ENCODE data around the gene MMP17. TPM values are rescaled to one million over a fixed set of nuclear protein-coding genes. Genes with fewer than 3 reads are reported as not detected.
A peak's percentile ranks its signal among the peaks of the same experiment; 100 is the strongest.

MMP17 gene
- polyA plus RNA-seq, 1 donor from 2014 or later: 79.0 TPM

- H3F3A ChIP-seq (ENCODE audit: insufficient read depth, low read length, poor library complexity, severe bottlenecking): peaks cover 3% of the 10 kb centered on the region
- H3K4me2 ChIP-seq (ENCODE audit: low read length): no peak overlapping the region
- peaks cover 17% of the 10 kb centered on the region for H3K79me2 ChIP-seq (replicated peaks; ENCODE audit: insufficient read depth, low read length)
- no peaks in the 10 kb centered on the region for H3K9me3 ChIP-seq (ENCODE audit: low read length)
- peak overlapping the region; percentile 82 for H3K4me3 ChIP-seq (ENCODE audit: low read length)
- no peaks in the 10 kb centered on the region for H4K20me1 ChIP-seq (ENCODE audit: insufficient read depth)
- H3K9ac ChIP-seq (ENCODE audit: low read length): peak overlapping the region; percentile 75
- TF ChIP-seq TAF1 (IDR thresholded peaks at IDR 0.05; ENCODE audit: low read depth) (no peak), EP300 (conservative IDR thresholded peaks at IDR 0.05; ENCODE audit: poor library complexity, severe bottlenecking) (no peak), EZH2 (IDR thresholded peaks at IDR 0.05; ENCODE audit: borderline replicate concordance, insufficient read depth, low read length, poor library complexity, severe bottlenecking) (no peak), SMC3 (conservative IDR thresholded peaks at IDR 0.05; ENCODE audit: poor library complexity) (no peak)
- H2AFZ ChIP-seq (ENCODE audit: low read depth, low read length): peak overlapping the region; percentile 51
- no peaks in the 10 kb centered on the region for H3K36me3 ChIP-seq (ENCODE audit: insufficient read depth, low read length)
- peak overlapping the region; percentile 61 for H3K27ac ChIP-seq (ENCODE audit: low read length)
- H3K9me2 ChIP-seq (ENCODE audit: insufficient read depth, low read length): no peaks in the 10 kb centered on the region
- no peaks in the 10 kb centered on the region for H3K27me3 ChIP-seq (ENCODE audit: insufficient read depth, low read depth, low read length)
Measured at GRCh38 chr12:131830914-131831571, 2.9 kb downstream of the MMP17 start.

- TF ChIP-seq CTCF (IDR thresholded peaks at IDR 0.05; ENCODE audit: poor library complexity, severe bottlenecking) (no peak), TAF1 (IDR thresholded peaks at IDR 0.05; ENCODE audit: low read depth) (no peak), SMC3 (conservative IDR thresholded peaks at IDR 0.05; ENCODE audit: poor library complexity) (no peak), EZH2 (IDR thresholded peaks at IDR 0.05; ENCODE audit: borderline replicate concordance, insufficient read depth, low read length, poor library complexity, severe bottlenecking) (no peak), REST (IDR thresholded peaks at IDR 0.05; ENCODE audit: borderline replicate concordance) (no peak)
- Histone ChIP-seq H3F3A (ENCODE audit: insufficient read depth, low read length, poor library complexity, severe bottlenecking) (peaks cover 3% of the 10 kb centered on the region), H3K9me2 (ENCODE audit: insufficient read depth, low read length) (no peaks in the 10 kb centered on the region), H3K9ac (ENCODE audit: low read length) (peak overlapping the region; percentile 75), H3K9me3 (ENCODE audit: low read length) (no peaks in the 10 kb centered on the region), H4K20me1 (ENCODE audit: insufficient read depth) (no peaks in the 10 kb centered on the region), H2AFZ (ENCODE audit: low read depth, low read length) (no peak overlapping the region), H3K4me2 (ENCODE audit: low read length) (no peak overlapping the region), H3K36me3 (ENCODE audit: insufficient read depth, low read length) (no peaks in the 10 kb centered on the region), H3K79me2 (replicated peaks; ENCODE audit: insufficient read depth, low read length) (peaks cover 17% of the 10 kb centered on the region), H3K27ac (ENCODE audit: low read length) (no peak overlapping the region), H3K27me3 (ENCODE audit: insufficient read depth, low read depth, low read length) (no peaks in the 10 kb centered on the region), H3K4me3 (ENCODE audit: low read length) (peak overlapping the region; percentile 82)
Measured at GRCh38 chr12:131831635-131832041, 3.4 kb downstream of the MMP17 start.

Data from neural cell (in vitro differentiated cells).